Measurements from ENCODE around the gene ANKS1A.

- TF ChIP-seq EZH2phosphoT487 (IDR thresholded peaks at IDR 0.05; ENCODE audit: insufficient read depth, low read depth) (no peak), EZH2 (IDR thresholded peaks at IDR 0.05; ENCODE audit: insufficient read depth, poor library complexity, severe bottlenecking) (no peak)
Observed at GRCh38 chr6:34967461-34967860, 78.4 kb downstream of the ANKS1A start.
